ENCODE measurements around the gene PDGFRB.

Gene PDGFRB

DNA sequence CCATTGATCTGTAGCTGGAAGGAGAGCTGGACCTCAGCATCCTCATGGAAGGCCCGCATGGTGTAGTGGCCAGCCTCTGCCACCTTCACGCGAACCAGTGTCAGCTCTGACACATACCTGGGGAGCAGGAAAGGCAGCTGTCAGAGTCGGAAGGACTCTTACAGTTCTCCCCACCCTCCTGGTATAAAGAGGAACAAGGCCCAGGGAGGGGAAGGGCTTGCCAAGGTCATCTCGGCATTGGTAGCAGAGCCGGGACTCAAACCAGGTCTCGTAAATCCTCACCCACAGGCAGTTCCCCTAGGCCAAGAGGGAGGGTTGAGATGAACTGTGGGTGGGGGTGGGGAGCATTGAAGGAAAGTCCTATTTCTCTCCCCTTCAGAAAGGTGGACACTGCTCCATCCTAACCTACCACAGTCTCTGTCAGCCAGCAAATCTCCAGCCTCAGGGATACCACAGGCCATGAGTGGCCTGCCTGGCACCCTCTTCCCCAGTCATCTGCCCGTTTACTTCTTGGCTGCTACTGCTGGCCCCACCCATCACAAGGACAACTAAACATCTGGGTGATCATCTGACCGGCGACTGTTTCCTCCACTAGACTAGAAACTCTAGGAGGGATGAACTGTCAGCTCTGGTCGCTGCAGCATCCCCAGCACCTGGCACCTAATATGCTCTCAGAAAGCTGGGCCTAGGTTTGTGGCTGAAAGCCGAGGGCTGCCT, 23.5 kb downstream of the PDGFRB start:
- DNase-seq (ENCODE audit: low read depth in 2 of 3, low spot score in 2 of 3): no peak

DNA sequence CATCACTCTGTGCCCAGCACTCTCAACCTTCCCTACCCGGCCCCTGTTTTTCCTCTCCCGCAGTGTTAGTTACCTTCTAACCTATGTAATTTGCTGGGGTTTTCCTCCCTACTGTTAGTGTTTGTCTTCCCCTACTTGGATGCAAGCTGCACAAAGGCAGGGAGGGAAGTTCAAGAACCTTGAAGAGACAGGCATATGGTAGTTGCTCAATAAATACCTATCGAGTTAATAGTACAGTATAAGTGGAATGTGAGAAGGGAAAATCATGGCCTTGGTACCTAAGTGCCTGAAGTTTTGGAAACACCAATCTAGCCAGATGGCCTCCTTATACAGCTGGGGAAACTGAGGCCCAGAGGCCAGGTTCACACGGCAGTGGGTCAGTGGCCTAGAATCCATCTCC, 24.2 kb downstream of the PDGFRB start:
- no peak for DNase-seq (ENCODE audit: low read depth in 2 of 3, low spot score in 2 of 3)

DNA sequence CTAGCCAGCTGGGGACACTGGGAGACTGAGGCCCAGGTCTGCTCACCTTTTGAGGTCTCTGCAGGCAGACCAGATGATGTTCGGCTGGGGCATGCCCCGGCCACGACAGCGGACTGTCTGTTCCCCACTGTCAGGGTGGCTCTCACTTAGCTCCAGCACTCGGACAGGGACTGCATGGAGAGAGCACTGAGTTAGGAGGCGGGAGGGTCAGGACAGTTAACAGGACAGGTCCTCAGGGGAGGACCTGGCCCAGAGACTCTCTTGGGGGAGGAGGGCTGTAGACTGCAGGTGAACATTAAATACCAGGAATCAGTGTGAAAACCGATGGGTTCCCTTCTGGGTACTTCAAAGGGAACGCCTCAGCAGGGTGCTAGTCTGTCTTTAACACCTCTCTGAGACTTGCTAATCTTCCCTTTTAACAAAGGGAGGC, 25.1 kb downstream of the PDGFRB start:
- no peak for DNase-seq (ENCODE audit: low read depth in 2 of 3, low spot score in 2 of 3)

DNA sequence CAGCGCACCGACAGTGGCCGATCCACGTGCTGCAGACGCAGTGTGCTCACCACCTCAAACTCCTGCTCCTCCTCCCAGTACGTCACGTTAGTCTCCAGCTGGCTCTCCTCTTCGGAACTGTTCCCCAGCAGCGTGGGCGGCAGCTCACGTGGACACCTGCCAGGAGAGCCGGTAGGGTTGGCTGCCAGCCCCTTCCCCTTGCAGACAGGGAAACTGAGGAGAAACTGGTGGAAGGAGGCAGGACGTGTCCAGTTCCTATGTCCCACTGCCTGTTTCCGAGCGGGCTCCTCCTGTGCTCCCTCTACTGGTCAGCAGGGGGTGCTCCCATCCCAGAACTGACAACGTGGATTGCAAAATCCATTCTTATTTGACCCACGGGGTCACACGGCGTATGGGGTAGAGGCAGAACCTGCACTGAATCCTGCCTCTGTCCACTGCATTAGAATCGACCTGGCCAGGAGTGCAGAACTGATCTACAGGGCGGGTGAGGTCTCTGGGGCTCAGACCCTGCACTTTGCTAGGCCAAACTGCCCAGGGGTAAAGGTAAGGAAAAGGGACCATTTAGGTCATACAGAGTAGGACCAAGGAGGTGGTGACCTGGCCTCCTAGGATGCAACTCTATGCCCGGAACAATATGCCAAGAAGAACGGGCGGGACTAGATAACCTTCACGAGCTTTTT, 25.7 kb downstream of the PDGFRB start:
- peak; percentile 2 to 23 (median 13) for DNase-seq (ENCODE audit: low read depth in 2 of 3, low spot score in 2 of 3)

DNA sequence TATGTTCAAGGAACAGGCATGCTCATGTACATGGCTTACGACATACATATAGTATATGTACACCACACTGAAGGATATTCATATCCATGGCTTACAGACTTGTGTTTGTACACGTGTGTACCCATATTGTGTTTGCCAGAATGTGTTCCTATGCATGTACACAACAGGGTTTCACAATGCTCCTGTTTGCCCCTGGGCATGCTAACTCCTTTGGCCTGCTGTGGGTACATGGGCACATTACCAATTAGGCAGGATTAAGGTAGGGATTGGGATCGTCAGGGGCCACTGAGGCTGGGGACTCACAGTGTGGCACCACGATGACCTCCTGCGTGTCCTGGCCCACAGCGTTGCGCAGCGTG, 26.2 kb downstream of the PDGFRB start:
- no peak for DNase-seq (ENCODE audit: low read depth in 2 of 3, low spot score in 2 of 3)

DNA sequence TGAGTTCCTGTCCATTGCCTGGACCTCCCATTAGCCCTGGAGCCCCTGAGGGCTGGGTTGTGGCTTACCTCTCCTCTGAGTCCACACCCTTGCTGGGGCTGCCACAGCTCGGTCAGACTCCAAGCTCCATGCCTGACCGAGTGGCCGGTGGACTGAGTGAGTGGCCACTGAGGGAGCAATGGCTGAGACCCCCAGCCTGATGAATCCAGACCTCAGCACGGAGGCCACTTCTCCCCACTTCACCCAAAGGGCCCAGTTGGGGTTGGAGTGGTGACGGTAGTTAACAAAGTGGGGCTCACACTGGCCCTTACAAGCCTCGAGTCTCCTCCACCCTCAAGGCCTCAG, 28.8 kb downstream of the PDGFRB start:
- DNase-seq (ENCODE audit: low read depth in 2 of 3, low spot score in 2 of 3): no peak

DNA sequence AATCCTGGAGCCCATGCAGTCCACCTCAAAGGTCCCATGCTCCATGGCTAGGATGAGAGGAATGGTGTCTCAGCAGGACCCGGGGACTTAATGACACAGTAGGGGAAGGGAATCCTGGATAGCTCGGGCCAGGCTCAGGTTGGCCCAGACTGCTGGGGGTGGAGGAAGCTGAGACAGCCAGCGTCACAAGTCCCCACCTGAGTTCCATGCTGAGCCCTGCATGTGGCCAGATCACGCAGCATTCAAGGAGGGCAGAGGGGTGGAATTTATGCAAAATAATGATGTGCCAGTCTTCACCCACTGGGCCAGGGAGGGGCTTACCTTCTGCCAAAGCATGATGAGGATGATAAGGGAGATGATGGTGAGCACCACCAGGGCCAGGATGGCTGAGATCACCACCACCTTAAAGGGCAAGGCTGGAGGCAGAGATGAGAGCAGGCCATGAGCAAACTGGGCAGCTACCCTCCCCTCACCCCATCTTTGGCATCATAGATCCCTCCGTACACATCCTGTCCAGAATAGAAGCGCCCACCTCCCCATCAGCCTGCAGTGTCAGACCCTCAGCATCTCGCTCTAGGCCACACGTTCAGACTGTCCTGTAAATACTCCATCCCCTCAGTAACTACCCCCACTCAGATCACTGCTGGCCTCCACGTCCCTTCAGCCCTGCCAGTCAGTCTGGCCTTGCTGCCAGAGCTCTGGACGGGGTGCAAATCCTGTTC, 29.3 kb downstream of the PDGFRB start:
- DNase-seq (ENCODE audit: low read depth in 2 of 3, low spot score in 2 of 3): no peak

DNA sequence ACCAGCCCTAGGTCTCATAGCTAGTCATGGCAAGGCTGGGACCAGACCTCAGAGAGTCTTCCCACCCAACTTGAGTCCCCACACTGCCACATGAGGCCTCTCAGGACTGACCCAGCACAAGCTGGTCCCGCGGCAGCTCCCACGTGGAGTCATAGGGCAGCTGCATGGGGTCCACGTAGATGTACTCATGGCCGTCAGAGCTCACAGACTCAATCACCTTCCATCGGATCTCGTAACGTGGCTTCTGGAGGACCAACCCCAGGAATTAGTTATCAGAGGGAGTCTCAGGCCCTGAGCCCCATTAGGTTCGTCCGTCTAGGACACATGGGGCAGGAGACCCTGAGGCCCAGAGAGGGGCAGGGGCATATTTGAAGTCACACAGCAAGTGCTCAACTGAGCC, 30.3 kb downstream of the PDGFRB start:
- no peak for DNase-seq (ENCODE audit: low read depth in 2 of 3, low spot score in 2 of 3)

DNA sequence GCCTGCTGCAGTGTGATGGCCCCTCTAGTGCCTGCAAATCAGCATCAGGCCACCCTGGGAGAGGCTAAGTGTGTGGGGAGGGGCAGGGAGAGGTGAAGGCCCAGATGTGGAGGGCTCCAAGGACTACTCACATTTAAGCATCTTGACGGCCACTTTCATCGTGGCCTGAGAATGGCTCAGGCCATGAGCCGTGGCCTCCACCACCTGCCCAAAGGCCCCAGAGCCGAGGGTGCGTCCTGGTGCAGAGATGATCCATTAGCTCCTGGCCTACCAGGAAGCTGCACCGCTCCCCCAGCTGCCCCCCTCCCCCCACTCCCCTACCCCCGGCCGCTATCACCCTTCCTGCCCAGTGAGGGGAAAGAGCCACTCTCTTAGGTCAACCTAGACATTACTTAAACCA, 31.0 kb downstream of the PDGFRB start:
- DNase-seq (ENCODE audit: low read depth in 2 of 3, low spot score in 2 of 3): no peak

DNA sequence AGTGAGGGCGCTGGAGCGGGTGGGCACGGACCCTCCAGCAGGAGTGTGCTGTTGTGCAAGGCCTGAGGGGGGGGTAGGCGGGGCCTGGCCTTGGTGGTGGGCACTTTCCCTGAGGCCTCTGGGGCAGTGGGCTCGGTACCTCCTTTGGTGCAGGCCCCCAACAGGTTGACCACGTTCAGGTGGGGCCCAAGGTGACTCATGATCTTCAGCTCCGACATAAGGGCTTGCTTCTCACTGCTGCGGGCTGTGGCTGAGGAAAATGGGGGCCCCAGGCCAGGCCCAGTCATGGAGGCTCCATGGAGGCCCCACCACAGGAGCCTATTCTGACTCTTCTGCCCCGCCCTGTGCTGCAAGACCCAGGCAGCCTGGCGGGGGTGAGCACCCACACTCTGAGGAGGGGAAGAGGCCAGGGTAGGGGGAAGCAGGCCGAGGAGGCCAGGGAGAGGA, 31.5 kb downstream of the PDGFRB start:
- no peak for DNase-seq (ENCODE audit: low read depth in 2 of 3, low spot score in 2 of 3)

DNA sequence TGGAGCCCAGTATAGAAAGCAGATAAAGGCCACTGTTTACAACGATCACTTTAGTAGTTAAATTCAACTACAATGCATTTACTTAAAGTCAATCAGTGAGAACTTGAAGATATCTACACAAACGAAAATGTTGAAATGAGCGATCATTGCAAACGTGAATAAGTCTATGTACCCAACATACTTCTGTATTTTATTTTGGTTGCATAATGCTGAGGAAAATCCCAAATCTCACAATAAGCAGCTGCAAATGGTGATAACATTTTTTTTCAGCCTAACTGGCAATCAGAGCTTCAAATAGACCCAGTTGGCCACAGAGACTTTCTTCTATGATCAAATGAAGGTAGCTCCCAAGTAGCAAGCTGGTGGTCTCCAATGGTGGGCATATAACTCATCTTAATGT, 32.1 kb downstream of the PDGFRB start:
- no peak for DNase-seq (ENCODE audit: low read depth in 2 of 3, low spot score in 2 of 3)

DNA sequence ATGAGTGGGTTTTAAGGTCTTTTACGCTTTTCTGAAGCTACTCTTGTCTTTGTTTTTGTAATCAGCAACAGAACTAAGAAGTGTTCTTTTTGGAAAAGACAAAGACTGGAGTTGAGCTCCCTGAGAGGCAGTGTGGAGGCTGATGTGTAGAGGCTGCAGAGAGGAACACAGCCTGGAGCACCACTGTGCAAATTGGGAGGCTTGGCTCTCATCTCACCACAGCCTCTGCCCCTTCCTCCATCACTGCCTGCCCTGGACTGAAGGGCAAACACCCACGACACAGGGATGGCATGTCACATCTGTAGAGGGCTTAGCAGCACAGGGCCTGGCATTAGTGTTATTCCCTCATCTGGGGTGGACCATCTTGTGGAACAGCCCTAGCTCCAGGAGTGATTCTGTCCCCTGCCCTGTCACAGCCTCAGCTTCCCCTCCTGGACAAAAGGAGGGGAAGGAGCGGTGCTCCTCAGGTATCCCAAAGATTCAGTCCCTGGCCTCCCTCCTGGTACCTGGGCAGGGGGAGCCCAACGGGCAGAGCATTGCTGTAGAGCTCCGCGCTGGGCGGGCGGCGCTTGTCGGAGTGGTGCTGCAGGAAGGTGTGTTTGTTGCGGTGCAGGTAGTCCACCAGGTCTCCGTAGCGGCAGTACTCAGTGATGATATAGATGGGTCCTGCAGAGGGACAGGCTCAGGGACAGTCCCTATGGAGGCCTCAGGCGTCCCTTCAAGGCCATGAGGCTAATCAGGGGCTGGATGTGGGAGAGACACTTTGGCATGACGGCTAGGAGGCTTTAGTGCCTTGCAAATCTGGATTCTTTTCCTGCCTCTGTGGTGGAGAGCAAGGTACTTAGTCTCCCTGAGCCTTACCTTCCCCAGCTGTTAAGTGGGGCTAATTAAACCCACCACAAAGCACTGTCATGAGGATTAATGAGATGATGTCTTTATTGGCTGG, 32.8 kb downstream of the PDGFRB start:
- DNase-seq (ENCODE audit: low read depth in 2 of 3, low spot score in 2 of 3): no peak

DNA sequence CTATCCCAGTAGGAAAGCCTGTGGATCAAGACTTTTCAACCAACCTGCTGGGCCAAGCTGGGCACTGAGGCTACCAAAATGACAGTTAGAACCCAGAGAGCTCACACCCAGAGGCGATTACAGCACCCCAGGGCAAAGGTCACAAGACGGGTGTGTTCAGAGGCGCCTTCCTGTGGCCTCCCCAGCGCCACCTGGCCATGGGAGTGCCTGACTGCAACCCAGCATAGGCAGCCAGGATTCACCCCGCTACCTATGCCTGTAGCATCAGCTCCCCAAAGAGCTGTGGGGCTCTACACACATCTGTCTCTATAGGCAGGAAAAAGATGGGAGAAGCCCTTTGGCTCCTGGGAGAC, 33.5 kb downstream of the PDGFRB start:
- no peak for DNase-seq (ENCODE audit: low read depth in 2 of 3, low spot score in 2 of 3)

DNA sequence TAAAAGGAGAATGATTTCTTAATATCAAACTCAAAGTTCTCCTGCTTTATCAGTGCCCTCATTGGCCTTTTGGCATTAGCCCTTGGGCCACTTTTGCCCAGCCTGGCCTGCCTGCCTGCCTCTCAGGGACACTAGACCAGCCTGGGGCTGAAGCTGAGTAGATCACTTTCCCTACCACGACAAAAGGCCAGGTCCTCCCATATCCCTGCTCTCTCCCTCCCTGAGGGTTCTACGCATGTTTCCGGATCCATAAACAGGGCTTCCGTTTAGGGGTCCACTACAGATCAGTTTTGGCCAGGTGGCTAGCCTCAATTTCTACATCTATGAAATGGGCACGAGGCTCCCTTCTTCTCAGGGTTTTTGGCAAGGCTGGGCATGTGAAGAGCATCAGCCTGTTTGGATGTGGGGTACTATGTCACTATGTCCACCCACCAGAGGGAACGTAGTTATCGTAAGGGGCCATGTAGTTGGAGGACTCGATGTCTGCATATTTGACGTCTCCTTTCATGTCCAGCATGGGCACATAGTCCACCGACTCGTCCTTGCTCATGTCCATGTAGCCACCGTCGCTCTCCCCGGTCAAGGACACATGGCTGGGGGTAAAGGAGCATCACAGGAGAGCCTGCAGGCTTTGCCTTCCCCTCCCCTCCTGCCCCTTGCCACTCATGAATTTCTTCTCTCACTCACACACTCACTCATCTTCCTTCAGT, 34.0 kb downstream of the PDGFRB start:
- DNase-seq (ENCODE audit: low read depth in 2 of 3, low spot score in 2 of 3): no peak

DNA sequence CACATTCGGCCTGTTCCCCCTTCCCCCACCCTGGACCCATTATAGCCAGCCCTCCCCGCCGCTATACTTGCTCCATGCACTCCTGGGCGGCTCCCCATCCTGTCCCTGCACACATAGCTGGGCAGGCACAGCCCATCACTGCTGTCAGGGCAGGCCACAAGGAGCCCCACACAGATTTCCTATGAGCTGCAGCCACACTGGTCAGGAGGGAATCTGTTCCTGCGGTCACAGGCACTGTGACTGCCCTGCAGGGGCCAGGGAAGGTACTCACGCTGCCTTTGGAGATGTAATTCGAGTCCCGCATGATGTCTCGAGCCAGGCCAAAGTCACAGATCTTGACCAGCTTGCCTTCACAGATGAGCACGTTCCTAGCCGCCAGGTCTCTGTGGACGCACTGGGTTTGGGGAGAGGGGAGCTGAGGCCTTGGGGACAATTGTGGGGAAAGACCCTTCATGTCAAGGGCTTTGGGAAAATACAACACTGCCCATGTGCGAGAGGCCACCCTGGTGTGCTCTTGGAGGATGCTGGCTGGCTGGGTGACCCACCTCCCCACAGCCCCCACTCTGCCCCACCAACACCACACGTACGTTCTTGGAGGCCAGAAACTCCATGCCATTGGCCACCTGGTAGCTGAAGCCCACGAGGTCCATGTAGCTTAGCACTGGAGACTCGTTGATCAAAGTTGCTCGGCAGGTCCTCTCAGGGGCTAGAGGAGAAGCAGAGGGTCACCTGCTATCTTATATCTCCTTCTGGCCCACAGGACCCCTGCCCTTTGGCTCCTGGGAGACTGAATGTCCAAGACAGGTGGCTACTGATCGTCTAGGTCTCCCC, 34.8 kb downstream of the PDGFRB start:
- no peak for DNase-seq (ENCODE audit: low read depth in 2 of 3, low spot score in 2 of 3)

DNA sequence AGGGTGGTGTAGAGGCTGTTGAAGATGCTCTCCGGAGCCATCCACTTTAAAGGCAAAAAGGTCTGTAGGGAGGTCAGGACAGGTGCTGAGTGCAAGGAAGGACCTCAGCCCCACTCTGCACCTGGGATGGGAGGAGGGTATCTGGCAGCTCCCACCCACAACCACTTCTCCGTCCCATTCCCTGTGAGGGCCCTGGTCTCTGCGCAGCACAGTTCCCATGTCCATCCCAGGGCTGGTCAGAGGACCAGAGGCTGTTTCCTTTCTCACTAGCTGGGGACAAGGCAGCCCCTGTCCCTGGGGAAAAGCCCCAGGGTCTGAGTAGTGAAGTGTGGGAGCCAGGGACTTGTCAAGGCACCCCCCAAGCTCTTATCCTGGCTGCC, 35.6 kb downstream of the PDGFRB start:
- DNase-seq (ENCODE audit: low read depth in 2 of 3, low spot score in 2 of 3): no peak

DNA sequence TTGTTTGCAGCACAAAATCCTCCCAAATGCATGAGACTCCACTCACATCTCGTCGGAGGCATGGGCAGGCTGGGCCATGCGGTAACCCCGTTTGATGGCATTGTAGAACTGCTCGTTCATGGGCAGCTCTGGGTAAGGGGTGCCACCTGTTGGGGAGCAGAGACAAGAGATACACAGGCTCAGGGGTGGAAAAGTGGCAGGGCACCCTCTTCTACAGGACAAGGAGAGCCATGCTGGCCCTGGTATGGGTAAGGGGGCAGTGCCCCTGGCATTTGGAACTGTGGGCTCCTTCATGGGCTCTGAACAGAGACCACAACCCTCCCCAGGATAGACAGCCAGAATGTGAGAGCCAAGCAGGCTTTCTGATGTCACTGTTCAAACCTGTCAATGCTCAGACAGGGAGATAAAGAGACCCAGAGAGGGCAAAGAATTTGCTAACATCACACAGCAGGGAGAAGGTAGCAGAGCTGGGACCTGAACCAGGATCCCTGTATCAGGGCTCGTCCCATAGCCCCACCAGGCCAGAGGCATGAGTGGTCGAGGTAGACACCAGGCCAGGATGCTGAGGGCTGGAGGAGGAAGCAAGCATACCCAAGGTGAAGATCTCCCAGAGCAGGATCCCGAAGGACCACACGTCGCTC, 36.1 kb downstream of the PDGFRB start:
- no peak for DNase-seq (ENCODE audit: low read depth in 2 of 3, low spot score in 2 of 3)

DNA sequence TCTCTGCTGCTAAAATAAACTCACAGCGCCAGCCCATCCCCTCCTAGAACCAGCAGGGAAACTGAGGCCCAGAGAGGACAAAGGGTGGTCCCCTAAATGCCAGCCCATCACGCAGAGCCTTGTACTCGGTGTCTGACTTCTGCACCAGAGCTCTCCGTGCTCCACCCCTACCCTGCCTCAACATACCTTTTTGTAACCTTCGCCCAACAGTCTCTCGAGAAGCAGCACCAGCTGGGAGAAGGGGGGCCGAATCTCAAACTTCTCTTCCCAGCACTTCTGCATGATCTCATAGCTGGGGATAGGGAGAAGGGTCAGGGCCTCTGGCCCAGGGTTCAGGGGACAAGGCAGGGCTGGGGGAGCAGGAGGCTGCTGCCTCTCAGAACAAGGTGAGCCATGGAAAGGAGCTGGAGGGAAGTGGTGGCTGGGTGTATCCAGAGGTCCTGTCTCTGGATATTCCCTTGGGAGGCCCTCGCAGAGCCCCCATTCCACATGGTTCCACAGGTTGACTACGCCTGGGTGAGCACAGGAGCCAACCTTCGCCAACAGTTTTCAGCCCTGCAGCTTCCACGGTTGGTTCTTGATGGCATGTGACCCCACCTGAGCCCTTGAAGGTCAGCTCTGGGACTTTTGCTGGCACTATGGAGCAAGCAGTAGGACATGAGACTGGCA, 37.0 kb downstream of the PDGFRB start:
- DNase-seq (ENCODE audit: low read depth in 2 of 3, low spot score in 2 of 3): no peak
